NCI-H1092 (cell line): Measurements from ENCODE around the gene C3orf70.

Experiments
- DNase-seq: peaks from one replicate; lab custom pipeline; 2025; lab: John Stamatoyannopoulos, UW

Gene C3orf70, protein sequence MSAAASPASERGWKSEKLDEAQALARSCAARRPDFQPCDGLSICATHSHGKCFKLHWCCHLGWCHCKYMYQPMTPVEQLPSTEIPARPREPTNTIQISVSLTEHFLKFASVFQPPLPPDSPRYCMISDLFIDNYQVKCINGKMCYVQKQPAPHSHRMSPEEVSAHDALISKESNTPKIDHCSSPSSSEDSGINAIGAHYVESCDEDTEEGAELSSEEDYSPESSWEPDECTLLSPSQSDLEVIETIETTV

DNA sequence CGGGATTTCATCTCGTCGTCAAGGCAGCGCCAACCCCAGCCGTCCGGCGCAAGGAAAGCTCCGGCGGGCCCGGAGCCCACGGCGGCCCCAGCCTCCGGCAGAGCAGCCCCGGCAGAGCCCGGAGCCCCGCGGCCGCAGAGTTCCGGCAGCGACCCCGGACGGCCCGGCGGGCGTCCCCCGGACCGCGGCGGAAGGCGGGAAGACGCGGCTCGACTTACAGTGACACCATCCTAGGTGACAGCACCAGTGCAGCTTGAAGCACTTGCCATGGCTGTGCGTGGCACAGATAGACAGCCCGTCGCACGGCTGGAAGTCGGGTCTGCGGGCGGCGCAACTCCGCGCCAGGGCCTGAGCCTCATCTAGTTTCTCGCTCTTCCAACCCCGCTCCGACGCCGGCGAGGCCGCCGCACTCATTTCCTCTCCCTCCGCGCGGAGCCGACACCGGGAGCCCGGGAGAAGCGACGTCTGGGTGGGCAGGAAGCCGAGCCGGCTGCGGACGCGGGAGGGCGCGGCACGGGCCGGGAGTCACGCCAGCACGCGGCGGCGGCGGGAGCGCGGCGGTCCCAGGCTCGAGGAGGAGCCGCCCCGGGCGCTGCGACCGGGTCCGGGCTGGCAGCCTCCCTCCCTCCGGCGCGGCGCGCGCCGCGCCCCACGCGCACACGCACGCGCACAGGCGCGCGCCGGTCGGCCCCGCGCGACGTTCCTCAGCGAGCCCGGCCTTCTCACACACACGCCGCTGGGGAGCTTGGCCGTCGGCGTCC is at the start of gene C3orf70:
TSS of gene C3orf70 (minus strand) at position 651 of the 761 bp plus-strand sequence. CDS start at position 414, 237 bp downstream.
- peak; percentile 59 for DNase-seq

GRCh38 chr3:185200639-185201038 is 47.8 kb upstream of the C3orf70 start:
- DNase-seq: no peak

GRCh38 chr3:185199671-185200070 is 46.8 kb upstream of the C3orf70 start:
- DNase-seq: no peak

DNA sequence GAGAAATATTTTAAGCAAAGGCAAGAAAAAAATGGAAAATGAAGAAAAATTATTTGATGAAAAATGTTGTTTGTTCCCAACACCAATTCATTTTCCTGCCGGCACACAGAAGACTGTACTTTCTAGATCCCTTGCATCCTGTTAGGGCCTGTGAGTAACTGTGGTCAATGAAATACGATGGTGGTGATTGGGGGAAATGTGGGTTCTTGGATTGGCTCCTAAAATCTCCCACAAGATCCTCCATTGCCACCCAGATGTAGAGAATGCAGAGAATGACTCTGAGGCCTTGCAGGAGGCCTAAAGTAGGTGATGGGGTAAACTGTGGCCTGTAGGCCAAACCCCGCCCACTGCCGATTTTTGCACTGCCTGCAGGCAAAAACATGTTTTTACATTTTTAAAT is 46.3 kb upstream of the C3orf70 start:
- no peak for DNase-seq

GRCh38 chr3:185197068-185197467 is 44.2 kb upstream of the C3orf70 start:
- no peak for DNase-seq

DNA sequence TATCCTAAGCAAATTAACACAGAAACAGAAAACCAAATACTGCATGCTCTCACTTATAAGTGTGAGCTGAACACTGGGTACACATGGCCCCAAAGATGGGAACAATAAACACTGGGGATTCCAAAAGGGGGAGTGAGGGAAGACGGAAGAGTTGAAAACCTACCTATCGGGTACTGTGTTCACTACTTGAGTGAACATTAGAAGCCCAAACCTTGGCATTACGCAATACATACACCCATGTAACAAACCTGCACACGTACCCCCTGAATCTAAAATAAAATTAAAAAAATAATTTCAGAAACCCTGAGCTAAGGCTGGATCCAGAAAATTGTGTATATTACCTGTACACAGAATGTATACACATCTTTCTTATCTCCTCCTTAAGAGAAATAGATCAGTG is 42.8 kb upstream of the C3orf70 start:
- DNase-seq: no peak

GRCh38 chr3:185188816-185189215 is 36.0 kb upstream of the C3orf70 start:
- DNase-seq: no peak

DNA sequence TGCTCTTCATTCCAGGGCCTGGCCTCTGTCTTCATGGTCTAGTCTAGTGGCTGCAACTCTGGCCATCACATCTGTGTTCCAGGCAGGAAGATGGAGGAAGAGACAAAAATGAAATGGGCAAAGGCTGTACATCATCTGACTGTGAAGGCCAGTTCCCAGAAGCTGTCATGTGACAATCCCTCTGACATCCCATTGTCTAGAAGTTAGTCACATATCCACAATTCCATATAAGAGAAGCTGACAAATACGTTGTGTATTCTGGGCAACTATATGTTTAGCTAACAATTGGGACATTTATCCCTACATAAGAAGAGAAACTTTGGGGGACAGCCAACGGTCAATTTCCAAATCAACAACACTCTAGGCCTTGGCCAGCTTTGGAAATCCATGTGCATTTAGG is 34.5 kb upstream of the C3orf70 start:
- DNase-seq: no peak

GRCh38 chr3:185176750-185177359 is 24.0 kb upstream of the C3orf70 start:
- DNase-seq: peak; percentile 5

DNA sequence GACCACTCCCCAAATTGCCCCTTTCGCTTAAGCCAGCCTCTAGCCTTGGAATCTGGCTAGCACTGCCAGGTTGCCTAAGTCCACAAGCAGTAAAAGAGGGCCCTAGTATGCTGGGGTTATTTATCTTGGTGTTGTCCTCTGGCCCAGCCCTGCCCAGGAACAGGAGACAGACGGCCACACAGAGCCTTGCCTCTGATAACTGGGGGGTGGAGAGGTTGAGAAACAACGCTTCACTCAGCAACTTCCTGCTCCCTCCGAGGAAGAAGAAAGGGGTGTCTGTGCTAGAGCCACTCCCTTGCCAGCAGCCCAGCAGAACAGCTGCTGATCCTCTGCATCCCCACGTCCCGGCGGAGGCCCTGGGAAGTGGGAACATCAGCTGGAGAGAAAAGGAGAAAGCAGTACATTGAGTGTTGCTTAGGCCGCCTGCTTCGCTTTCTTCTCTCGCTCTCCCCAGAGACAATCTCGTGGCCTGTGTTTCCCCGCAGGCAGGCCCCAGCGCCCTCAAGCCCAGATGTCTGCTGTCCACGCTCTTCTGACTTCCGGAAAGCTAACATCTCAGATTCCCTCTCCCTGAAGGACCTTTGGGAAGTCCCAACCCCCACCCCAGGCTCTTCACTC is 22.6 kb upstream of the C3orf70 start:
- peak; percentile 3 for DNase-seq

- no peak for DNase-seq
These were observed 19.5 kb upstream of the C3orf70 start for GRCh38 chr3:185172086-185173049.

- no peak for DNase-seq
These were observed 11.8 kb upstream of the C3orf70 start for GRCh38 chr3:185164428-185165217.

DNA sequence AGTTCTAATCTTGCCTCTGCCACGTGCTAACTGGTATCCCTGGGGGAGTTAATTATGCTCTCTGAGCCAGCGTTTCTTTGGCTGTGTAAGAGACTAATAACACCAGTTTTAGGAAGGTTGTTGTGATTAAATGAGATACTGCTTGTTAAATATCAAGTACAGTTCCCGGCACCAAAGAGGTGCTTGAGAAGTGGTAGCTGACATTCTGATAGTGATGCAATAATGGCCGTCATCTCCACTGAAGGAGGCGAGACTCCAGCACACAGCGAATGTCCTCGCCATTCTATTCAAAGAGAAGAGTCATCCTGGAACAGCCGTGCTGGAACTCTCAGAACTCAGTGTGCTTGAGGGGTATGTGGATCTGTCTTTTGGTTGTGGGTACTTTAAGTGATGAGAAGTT is 9.8 kb upstream of the C3orf70 start:
- no peak for DNase-seq

DNA sequence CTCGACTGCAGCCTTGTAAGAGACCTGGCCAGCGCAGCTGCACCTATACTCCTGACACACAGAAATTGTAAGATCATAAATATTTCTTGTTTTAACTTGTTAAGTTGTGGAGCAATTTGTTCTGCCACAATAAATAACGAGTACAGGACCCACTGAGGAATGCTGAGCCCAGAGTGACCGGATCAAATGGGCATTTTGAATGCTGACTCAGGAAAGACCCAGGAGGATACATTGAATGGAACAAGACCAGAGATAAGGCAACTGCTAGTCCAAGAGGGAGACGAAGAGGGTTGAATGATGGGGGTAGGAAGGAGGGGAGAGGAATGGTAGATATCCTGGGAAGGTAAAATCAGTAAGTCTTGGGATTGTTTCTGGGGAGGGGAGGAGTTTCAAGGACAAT is 8.9 kb upstream of the C3orf70 start:
- DNase-seq: no peak

DNA sequence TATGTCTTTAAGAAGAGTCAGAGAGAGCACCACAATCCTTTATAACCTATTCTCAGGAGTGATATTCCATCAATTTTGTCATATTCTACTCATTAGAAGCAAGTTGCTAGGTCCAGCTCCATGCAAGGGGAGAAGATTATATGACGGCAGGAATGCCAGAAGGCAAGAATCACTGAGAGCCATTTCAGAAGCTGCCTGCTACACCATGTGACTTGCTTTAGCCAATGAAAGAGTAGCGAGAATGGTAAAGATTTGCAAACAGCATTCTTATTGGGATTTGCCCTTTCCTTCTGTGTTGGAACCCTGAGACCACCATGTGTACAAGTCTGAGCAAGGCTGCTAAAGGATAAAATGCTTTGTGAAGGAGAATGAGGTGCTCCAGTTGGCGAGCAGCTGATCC is 4.5 kb upstream of the C3orf70 start:
- no peak for DNase-seq

DNA sequence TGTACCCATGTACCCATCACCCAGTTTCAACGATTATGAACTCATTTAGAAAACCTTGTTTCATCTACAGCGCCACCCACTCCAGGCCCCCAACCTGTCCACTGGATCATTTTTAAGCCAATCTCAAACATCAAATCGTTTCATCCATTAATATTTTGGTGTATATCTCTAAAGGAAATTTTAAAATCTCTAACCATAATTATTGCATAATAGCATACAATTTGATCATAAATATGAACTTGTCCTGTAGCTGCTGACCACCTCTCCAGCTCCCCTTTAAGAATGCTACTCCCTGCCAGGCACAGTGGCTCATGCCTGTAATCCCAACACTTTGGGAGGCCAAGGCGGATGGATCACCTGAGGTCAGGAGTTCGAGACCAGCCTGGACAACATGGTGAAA is 2.8 kb upstream of the C3orf70 start:
- DNase-seq: no peak

DNA sequence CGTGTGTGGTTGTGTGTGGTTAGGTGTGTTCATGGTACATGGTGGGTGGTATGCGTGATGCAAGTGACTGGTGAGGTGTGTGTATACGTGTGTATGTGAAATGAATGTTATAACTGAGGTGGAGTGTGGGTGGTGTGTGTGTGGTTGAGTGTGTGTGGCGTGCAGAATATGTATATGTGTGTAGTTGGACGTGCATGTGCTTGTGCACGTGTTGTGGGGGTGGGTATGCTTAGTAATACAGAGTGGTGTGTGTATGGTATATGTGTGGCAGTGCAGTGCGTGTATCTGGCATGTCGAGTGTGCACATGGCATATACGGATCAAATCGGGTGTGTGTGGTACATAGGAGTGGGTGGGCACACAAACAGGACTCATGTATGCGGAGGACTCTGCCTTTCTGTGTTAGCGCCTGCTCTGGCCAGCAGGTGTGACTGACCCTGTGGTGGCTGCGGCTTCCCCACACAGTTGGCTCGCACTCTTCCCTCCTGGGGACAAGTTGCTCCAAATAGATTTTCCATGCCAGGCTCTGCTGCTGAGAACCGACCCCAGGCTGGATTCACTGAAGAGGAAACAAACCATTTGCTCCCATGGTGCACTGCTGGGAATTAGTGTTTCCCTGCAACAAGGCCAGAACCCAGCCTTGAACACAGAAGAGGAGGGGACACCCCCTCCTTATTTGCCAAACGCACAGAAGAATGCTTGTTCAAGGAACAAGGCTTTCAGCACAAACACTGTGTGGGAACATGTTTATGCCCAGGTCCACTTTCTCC is 1.2 kb upstream of the C3orf70 start:
- DNase-seq: no peak

- DNase-seq: no peak
These were observed 411 bp upstream of the C3orf70 start for GRCh38 chr3:185153171-185153771.

- DNase-seq: peak; percentile 33
These were observed 873 bp downstream of the C3orf70 start for GRCh38 chr3:185151964-185152409.
